Activated CD4-positive, CD25-positive, alpha-beta regulatory T cell treated with anti-CD3 and anti-CD28 coated beads, Interleukin-2, amount 50 U/mL, for 24 hours (primary cell): ENCODE results near the gene HLF.
"Not testable (repeated sequence)": the region's sequence is repeated elsewhere in the genome, so short reads cannot be mapped to it uniquely, and the experiment has no call there.

Source experiments
- ATAC-seq, 2 donors: fragments of 150-1000 bp; cut with Tn5 transposase; one replicate each; pipeline ENCODE4 v1.10.0; 2021; ENCODE audit warnings: mild to moderate bottlenecking in 1 of 2, moderate library complexity in 1 of 2

Gene HLF

DNA sequence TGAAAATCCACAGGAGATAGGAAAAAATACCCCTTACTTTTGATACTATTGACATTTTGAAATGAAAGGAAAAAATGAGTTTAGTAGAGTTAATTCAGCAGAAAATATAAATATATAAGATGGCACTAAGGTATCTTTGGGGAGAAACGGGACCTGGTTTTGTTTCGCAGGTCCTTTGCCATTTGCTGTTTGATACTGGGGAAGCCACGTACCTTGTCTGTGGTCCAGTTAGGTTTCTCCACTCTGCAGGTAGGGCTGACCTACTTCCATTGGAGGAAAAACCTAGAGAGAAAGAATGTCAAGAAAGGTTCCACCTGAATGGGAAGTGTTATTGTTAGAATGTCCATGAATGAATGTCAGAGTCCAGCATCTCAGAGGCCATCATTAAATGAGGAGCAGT lies 48.1 kb downstream of the HLF start:
- ATAC-seq, result no peak

- ATAC-seq, result peak; percentile 25 to 27
Measured at GRCh38 chr17:55314061-55314783, 49.5 kb downstream of the HLF start.

- peak; percentile 90 to 93 for ATAC-seq
Measured at GRCh38 chr17:55314784-55315491, 50.2 kb downstream of the HLF start.

GRCh38 chr17:55316499-55316898 lies 51.7 kb downstream of the HLF start:
- no peak for ATAC-seq

GRCh38 chr17:55317284-55317683 lies 52.5 kb downstream of the HLF start:
- ATAC-seq, result no peak

GRCh38 chr17:55318081-55318480 lies 53.3 kb downstream of the HLF start:
- ATAC-seq, result no peak

DNA sequence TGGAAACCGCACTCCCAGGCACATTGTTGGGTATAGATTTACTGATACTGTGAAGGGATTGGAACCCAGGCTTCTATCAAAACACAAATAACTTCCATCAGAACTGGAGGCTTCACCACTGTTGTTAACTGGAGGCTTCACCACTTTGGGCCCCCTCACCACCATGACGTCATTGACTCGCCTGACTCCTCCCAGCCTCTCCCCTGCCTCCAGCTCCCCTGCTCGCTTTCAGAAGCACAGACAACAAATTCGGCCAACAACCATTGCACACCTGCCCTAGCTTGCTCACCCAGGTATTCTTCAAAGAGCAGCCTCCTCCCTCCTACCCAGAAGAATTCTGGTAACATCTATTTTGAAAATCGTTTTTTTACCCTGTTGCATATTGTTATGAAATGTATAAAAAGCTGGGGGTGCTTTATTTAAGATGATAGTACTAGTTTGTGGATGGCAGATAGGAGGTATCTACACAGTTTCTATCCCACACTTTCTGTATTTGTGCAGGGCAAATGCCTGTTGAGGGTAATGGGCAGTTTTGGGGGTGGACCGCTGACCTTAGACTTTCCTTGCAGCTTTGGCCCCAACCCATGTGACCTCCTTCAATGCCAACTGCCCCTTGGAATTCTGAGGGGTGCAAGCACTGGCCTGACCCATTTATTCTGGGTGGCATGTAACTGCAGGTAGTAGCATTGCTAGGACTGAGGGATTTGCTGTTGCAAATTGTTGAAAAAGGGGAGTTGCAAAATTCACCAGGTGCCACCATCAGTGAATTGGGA lies 54.1 kb downstream of the HLF start:
- ATAC-seq, result no peak

DNA sequence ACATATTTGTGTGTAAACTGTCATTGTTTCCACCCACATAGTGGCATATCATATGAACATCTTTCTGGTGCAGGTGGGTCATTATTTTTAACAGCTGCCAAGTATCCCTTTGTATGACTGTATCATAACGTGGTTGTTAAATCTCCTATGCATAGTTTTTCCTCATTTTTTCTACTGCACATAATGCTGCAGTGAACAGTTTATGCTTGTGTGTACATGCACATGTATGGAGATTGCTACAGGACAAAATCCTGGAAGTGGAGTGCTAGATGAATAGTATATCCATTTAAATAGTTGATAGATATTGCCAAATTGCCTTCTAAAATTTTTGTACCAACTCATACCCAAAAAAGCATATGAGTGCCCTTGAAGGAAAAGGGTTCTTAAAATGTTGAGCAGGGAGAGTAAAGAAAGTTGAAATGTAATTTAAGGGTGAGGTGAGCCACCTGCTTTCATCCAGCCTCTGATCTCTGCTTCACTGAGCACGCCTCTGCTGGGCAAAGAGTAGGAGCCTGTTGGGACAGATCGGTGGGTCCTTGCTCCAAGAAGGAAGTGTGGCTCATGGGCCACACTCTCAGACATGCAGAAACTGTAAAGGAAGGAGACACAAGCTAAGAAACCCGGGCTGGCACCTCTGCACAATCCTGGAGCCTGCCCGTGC lies 55.3 kb downstream of the HLF start:
- ATAC-seq, result no peak

DNA sequence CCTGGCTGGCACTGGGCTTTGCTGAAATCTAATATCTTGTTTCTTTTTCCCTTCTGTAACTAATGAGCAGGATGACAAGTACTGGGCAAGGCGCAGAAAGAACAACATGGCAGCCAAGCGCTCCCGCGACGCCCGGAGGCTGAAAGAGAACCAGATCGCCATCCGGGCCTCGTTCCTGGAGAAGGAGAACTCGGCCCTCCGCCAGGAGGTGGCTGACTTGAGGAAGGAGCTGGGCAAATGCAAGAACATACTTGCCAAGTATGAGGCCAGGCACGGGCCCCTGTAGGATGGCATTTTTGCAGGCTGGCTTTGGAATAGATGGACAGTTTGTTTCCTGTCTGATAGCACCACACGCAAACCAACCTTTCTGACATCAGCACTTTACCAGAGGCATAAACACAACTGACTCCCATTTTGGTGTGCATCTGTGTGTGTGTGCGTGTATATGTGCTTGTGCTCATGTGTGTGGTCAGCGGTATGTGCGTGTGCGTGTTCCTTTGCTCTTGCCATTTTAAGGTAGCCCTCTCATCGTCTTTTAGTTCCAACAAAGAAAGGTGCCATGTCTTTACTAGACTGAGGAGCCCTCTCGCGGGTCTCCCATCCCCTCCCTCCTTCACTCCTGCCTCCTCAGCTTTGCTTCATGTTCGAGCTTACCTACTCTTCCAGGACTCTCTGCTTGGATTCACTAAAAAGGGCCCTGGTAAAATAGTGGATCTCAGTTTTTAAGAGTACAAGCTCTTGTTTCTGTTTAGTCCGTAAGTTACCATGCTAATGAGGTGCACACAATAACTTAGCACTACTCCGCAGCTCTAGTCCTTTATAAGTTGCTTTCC lies 56.0 kb downstream of the HLF start:
- no peak for ATAC-seq

GRCh38 chr17:55321427-55322060 lies 56.8 kb downstream of the HLF start:
- ATAC-seq, result no peak

- no peak for ATAC-seq
Measured at GRCh38 chr17:55322453-55322985, 57.8 kb downstream of the HLF start.

GRCh38 chr17:55323518-55324295 lies 58.9 kb downstream of the HLF start:
- ATAC-seq, result no peak

DNA sequence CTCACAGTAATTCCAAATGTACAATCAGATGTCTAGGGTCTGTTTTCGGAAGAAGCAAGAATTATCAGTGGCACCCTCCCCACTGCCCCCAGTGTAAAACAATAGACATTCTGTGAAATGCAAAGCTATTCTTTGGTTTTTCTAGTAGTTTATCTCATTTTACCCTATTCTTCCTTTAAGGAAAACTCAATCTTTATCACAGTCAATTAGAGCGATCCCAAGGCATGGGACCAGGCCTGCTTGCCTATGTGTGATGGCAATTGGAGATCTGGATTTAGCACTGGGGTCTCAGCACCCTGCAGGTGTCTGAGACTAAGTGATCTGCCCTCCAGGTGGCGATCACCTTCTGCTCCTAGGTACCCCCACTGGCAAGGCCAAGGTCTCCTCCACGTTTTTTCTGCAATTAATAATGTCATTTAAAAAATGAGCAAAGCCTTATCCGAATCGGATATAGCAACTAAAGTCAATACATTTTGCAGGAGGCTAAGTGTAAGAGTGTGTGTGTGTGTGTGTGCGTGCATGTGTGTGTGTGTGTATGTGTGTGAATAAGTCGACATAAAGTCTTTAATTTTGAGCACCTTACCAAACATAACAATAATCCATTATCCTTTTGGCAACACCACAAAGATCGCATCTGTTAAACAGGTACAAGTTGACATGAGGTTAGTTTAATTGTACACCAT lies 59.7 kb downstream of the HLF start:
- ATAC-seq, result no peak

DNA sequence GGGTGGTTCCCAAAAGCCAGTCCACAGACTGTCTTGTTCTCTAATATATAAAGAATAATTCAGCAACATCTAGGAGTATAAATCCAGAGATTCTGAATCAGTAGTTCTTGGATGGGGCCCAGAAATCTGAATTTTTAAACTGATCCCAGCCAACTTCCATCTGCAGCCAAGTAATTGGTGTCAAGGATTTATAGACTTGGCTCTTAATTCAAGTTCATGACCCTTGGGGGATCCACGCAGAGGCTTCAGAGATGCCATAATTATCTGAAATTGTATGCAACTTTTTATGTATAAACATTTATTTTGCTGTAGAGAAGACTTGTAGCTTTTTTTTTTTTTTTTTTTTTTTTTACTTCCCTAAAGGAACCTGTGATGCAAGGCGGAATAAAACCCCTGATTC lies 60.6 kb downstream of the HLF start:
- no peak for ATAC-seq

DNA sequence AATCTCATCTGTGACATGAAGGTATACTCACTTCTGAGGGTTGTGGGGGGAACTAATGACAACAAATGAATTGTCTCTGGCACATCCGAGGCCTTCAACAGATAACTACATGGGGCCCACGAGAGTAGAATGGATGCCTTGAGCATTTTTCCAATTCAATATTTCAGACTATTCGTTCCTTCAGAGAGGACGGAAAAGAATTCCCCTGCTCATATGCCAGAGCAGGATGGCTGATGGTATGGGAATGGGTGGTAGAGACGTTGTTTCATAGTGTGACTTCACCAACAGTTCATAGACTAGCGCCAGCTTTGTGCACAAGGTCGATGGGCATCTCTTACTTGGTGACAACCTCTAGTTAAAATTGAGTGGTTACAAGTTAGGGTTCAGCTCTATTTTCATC lies 61.3 kb downstream of the HLF start:
- no peak for ATAC-seq

DNA sequence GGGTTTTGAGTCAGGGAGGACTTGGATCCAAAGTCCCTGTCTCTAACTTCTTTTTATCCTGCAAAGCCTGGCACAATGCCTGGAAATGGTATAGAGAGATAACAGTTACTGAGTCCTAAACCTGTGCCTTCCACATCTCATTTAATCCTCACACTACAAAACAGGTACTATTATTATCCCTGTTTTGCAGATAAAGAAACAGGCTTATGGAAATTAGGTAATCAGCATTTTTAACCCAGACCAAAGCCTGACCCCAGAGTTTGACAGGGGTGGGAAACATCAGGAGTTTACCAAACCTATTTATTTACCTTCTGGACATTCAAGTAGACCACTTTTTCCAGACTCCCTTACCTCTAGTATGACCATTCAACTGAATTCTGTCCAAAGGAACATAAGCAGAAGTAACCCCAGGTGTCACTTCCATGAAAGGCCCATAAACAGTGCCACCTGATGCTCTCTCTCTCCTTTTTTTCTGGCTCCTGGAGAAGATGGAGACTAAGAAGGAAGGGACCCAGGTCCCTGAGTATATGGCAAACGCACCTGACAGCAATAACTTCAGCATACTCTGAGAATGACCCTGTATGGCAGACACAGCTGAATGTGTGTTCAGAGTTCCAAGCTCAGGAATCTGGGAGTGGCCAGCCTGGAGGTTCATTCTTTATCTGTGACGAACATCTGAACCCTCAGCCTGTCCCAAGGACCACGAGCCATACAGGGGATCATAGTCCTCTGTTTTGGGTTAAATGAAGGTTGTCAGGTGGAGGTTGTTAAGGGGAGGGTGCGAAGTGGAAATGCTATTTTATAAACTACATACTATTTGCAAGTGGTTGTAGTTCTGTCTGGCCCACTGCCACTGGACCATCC lies 62.7 kb downstream of the HLF start:
- ATAC-seq, result no peak

DNA sequence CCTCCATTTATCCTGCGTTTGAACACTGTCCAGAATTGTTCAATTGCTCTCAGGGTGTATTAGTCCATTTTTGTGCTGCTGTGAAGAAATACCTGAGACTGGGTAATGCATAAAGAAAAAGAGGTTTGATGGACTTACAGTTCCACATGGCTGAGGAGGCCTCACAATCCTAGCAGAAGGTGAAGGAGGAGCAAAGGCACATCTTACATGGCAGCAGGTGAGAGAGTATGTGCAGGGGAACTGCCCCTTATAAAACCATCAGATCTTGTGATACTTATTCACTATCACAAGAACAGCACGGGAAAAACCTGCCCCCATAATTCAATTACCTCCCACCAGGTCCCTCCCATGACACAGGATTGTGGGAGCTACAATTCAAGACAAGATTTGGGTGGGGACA lies 63.8 kb downstream of the HLF start:
- not testable (repeated sequence) for ATAC-seq

- no peak for ATAC-seq
Measured at GRCh38 chr17:55330344-55330933, 65.7 kb downstream of the HLF start.
